Upper lobe of left lung (tissue), 4 donors: ENCODE results near the gene L1CAM.

ENCODE experiments used
- EP300 ChIP-seq, 4 donors: sonication (generic); formaldehyde crosslinking; IDR thresholded peaks; one replicate each; pipeline ENCODE4 v1.5.1; 2017; ENCODE audit warnings: antibody characterized with exemption in 4 of 4, control low read depth in 2 of 4
- POLR2A ChIP-seq, 4 donors: fragments of 450-650 bp; IDR thresholded peaks; one replicate each; pipeline ENCODE4 v1.5.1; 2016 to 2017; ENCODE audit warnings: antibody characterized with exemption in 4 of 4, mild to moderate bottlenecking in 2 of 4
- POLR2AphosphoS5 ChIP-seq, 2 donors: sonication (generic); formaldehyde crosslinking; IDR thresholded peaks; one replicate each; pipeline ENCODE4 v1.5.1; 2017; ENCODE audit warnings: antibody characterized with exemption in 2 of 2
- TF ChIP-seq, protein P1 (sequence below), 6 experiments: fragments of 450-650 bp in 4 of 6; fragments of 200-600 bp in 2 of 6; sonication (generic) in 2 of 6; IDR thresholded peaks; one replicate each; pipeline ENCODE4 v1.5.1; 2016 to 2019; ENCODE audit warnings: antibody characterized with exemption in 6 of 6

DNA sequence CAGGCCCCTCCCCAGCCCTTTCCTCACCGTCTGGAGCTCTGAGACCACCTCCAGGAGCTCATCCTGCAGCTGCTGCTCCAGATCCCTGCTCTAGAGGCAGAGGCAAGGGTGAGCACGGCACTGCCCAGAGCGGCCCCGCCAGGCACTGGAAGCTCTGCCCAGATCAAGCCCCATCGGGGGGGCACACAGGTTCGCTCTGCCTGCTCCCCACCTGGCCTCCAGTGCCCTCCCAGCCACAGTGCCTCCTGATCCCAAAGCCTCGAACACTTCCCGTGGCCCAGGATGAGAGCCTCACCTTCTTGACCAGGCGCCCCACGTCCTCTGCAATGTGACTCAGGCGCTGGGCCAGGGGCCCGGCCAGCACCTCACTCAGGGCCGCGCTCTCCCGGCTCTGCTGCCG, 35.1 kb upstream of the L1CAM start:
- TF ChIP-seq, protein P1, sequence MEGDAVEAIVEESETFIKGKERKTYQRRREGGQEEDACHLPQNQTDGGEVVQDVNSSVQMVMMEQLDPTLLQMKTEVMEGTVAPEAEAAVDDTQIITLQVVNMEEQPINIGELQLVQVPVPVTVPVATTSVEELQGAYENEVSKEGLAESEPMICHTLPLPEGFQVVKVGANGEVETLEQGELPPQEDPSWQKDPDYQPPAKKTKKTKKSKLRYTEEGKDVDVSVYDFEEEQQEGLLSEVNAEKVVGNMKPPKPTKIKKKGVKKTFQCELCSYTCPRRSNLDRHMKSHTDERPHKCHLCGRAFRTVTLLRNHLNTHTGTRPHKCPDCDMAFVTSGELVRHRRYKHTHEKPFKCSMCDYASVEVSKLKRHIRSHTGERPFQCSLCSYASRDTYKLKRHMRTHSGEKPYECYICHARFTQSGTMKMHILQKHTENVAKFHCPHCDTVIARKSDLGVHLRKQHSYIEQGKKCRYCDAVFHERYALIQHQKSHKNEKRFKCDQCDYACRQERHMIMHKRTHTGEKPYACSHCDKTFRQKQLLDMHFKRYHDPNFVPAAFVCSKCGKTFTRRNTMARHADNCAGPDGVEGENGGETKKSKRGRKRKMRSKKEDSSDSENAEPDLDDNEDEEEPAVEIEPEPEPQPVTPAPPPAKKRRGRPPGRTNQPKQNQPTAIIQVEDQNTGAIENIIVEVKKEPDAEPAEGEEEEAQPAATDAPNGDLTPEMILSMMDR (IDR thresholded peaks at IDR 0.05): no peak
- TF ChIP-seq EP300 (IDR thresholded peaks at IDR 0.05): no peak
- TF ChIP-seq POLR2A (IDR thresholded peaks at IDR 0.05): no peak
- no peak for TF ChIP-seq POLR2AphosphoS5 (IDR thresholded peaks at IDR 0.05)
